ENCODE data around the gene PTPRA.
"Not testable (repeated sequence)": the region's sequence is repeated elsewhere in the genome, so short reads cannot be mapped to it uniquely, and the experiment has no call there.

The PTPRA gene

GRCh38 chr20:3051385-3052019, 178.2 kb downstream of the PTPRA start:
- in situ Hi-C loops (cut with HindIII; ENCODE audit: low pct_unique_long_range_greater_than_20kb, low sequenced_read_pairs), result no loop called here

GRCh38 chr20:3059489-3059888, 186.2 kb downstream of the PTPRA start:
- no peak for TF ChIP-seq JUND (IDR thresholded peaks at IDR 0.05; ENCODE audit: low read depth)
- no peak for DNase-seq (ENCODE audit: low read depth in 1 of 2, low spot score in 1 of 2)
- in situ Hi-C loops (cut with HindIII; ENCODE audit: low pct_unique_long_range_greater_than_20kb, low sequenced_read_pairs), result no loop called here

More at GRCh38 chr20:3051385-3052019, 178.2 kb downstream of the PTPRA start:
- DNase-seq (ENCODE audit: low read depth in 1 of 2, low spot score in 1 of 2), result no peak
- no peak for TF ChIP-seq JUND (IDR thresholded peaks at IDR 0.05; ENCODE audit: low read depth)

DNA sequence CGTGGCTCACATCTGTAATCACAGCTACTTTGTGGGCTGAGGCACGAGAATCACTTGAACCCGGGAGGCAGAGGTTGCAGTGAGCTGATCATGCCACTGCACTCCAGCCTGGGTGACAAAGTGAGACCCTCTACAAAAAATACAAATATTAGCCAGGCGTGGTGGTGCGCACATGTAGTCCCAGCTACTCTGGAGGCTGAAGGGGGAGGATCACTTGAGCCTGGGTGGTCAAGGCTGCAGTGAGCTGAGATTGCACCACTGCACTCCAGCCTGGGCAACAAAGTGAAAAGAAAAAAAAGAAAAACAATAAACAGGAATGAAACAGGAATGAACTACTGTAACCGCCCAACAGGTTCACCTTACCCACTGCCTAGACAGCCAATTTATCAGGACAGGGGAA, 190.8 kb downstream of the PTPRA start:
- in situ Hi-C loops (cut with HindIII; ENCODE audit: low pct_unique_long_range_greater_than_20kb, low sequenced_read_pairs); DNase-seq (ENCODE audit: low read depth in 1 of 2, low spot score in 1 of 2): not testable (repeated sequence)

DNA sequence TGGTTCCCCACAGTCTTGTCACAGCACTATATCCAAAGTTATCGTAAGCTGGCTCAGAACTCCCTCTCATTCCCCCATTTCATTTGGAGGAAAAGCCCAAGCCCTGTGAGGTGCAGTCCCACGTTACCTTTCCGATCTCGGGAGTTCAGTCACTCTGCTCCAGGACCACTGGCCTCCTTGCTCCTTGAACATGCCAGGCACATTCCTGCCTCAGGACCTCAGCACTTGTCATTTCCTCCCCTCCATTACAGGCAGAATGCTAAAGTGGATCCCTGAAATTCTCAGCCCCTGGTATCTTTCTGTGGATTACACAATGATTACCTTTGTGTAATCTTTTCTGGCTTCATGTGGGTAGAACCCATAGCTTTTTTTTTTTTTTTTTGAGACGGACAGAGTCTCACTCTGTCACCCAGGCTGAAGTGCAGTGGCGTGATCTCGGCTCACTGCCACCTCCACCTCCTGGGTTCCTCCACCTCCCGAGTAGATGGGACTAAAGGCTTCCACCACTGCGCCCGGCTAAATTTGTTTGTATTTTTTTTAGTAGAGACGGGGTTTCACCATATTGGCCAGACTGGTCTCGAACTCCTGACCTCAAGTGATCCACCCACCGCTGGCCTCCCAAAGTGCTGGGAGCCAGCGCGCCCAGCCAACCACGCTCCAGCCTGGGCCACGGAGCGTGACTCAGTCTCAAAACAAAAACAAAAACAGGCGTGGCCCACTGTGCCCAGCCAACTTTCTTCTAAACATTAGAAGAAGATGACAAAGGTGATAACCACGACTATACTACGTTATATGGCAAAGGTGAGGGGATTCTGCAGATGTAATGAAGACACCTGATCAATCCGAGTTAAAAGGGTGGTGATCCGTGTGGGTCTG, 194.1 kb downstream of the PTPRA start:
- DNase-seq (ENCODE audit: low read depth in 1 of 2, low spot score in 1 of 2), result no peak
- in situ Hi-C loops (cut with HindIII; ENCODE audit: low pct_unique_long_range_greater_than_20kb, low sequenced_read_pairs), result no loop called here
- no peak for TF ChIP-seq JUND (IDR thresholded peaks at IDR 0.05; ENCODE audit: low read depth)

DNA sequence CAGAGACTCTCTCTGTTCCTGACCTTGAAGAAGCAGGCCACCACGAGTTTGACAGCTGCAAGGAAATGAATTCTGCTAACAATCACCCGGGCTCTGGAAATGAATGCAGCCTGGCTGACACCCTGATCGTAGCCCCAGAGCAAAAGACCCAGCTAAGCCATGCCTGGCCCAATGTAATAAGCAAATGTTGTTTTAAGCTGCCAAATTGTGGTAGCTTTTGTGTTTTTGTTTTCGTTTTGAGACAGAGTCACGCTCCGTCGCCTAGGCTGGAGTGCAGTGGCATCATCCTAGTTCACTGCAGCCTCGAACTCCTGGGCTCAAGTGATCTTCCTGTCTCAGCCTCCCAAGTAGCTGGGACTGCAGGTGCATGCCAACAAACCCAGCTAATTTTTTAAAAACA, 194.8 kb downstream of the PTPRA start:
- TF ChIP-seq JUND (IDR thresholded peaks at IDR 0.05; ENCODE audit: low read depth), result no peak
- in situ Hi-C loops (cut with HindIII; ENCODE audit: low pct_unique_long_range_greater_than_20kb, low sequenced_read_pairs), result no loop called here
- DNase-seq (ENCODE audit: low read depth in 1 of 2, low spot score in 1 of 2), result no peak

GRCh38 chr20:3068986-3069900, 196.0 kb downstream of the PTPRA start:
- no peak for TF ChIP-seq JUND (IDR thresholded peaks at IDR 0.05; ENCODE audit: low read depth)
- peak in 1 of 2 experiments; percentile 24 for DNase-seq (ENCODE audit: low read depth in 1 of 2, low spot score in 1 of 2)
- in situ Hi-C loops (cut with HindIII; ENCODE audit: low pct_unique_long_range_greater_than_20kb, low sequenced_read_pairs), result no loop called here

- DNase-seq (ENCODE audit: low read depth in 1 of 2, low spot score in 1 of 2), result no peak
- TF ChIP-seq JUND (IDR thresholded peaks at IDR 0.05; ENCODE audit: low read depth), result no peak
- in situ Hi-C loops (cut with HindIII; ENCODE audit: low pct_unique_long_range_greater_than_20kb, low sequenced_read_pairs), result no loop called here
Measured at GRCh38 chr20:3070725-3071124, 197.4 kb downstream of the PTPRA start.

- TF ChIP-seq JUND (IDR thresholded peaks at IDR 0.05; ENCODE audit: low read depth), result no peak
- DNase-seq (ENCODE audit: low read depth in 1 of 2, low spot score in 1 of 2), result no peak
- in situ Hi-C loops (cut with HindIII; ENCODE audit: low pct_unique_long_range_greater_than_20kb, low sequenced_read_pairs), result no loop called here
Measured at GRCh38 chr20:3071266-3071609, 198.0 kb downstream of the PTPRA start.

DNA sequence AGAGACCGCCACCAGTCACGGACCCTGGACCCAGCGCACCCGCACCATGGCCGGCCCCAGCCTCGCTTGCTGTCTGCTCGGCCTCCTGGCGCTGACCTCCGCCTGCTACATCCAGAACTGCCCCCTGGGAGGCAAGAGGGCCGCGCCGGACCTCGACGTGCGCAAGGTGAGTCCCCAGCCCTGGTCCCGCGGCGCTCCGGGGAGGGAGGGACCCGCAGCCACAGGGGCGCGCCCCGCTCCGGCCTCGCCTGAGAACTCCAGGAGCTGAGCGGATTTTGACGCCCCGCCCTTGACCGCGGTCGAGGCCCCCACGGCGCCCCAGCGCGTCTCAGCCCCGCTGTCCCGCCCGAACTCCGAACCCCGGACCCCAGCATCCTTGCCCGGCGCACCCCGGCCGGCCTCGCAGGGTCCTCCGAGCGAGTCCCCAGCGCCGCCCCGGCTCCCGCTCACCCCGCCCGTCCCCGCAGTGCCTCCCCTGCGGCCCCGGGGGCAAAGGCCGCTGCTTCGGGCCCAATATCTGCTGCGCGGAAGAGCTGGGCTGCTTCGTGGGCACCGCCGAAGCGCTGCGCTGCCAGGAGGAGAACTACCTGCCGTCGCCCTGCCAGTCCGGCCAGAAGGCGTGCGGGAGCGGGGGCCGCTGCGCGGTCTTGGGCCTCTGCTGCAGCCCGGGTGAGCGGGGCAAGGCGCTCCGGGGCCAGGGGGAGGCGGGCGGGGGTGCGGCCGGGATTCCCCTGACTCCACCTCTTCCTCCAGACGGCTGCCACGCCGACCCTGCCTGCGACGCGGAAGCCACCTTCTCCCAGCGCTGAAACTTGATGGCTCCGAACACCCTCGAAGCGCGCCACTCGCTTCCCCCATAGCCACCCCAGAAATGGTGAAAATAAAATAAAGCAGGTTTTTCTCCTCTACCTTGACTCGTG, 198.6 kb downstream of the PTPRA start, which contains the start of gene OXT:
TSS of gene OXT (plus strand) at position 11 of the 920 bp plus-strand sequence. CDS start at position 47, 36 bp downstream.
- TF ChIP-seq JUND (IDR thresholded peaks at IDR 0.05; ENCODE audit: low read depth), result no peak
- in situ Hi-C loops (cut with HindIII; ENCODE audit: low pct_unique_long_range_greater_than_20kb, low sequenced_read_pairs), result no loop called here
- no peak for DNase-seq (ENCODE audit: low read depth in 1 of 2, low spot score in 1 of 2)

GRCh38 chr20:3072530-3073250, 199.4 kb downstream of the PTPRA start:
- in situ Hi-C loops (cut with HindIII; ENCODE audit: low pct_unique_long_range_greater_than_20kb, low sequenced_read_pairs), result no loop called here
- no peak for TF ChIP-seq JUND (IDR thresholded peaks at IDR 0.05; ENCODE audit: low read depth)

DNA sequence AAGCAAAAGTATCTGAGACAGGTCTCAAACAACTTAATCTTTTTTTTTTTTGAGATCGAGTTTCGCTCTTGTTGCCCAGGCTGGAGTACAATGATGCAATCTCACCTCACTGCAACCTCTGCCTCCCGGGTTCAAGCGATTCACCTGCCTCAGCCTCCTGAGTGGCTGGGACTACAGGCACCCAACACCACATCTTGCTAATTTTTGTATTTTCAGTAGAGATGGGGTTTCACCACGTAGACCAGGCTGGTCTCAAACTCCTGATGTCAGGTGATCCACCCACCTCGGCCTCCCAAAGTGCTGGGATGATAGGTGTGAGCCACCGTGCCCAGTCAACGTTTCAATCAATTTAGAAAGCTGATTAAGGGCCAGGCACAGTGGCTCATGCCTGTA, 200.0 kb downstream of the PTPRA start:
- in situ Hi-C loops (cut with HindIII; ENCODE audit: low pct_unique_long_range_greater_than_20kb, low sequenced_read_pairs); DNase-seq (ENCODE audit: low read depth in 1 of 2, low spot score in 1 of 2): not testable (repeated sequence)

More at GRCh38 chr20:3072530-3073250, 199.4 kb downstream of the PTPRA start:
- DNase-seq (ENCODE audit: low read depth in 1 of 2, low spot score in 1 of 2), result no peak
